ENCODE results near the gene ARID1B.

DNA sequence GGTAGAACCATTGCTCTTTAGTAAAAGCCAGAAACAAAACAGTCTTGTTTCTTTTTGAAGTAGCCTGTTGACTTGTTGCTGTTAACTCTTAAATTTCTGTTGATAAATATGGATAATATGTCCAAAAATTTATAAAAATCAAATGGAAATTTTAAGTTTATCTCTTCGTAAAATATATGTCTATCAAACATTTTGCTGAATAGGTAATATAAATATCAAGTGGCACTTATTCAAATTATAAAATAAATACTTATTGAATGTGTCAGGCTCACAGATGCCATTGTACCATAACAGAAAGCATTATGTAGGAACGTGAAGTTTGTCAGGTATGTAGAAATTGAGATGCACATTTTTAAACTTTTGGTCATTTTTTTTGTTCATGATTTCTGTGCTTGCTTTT is 216.5 kb downstream of the ARID1B start:
- TF ChIP-seq, protein P1, sequence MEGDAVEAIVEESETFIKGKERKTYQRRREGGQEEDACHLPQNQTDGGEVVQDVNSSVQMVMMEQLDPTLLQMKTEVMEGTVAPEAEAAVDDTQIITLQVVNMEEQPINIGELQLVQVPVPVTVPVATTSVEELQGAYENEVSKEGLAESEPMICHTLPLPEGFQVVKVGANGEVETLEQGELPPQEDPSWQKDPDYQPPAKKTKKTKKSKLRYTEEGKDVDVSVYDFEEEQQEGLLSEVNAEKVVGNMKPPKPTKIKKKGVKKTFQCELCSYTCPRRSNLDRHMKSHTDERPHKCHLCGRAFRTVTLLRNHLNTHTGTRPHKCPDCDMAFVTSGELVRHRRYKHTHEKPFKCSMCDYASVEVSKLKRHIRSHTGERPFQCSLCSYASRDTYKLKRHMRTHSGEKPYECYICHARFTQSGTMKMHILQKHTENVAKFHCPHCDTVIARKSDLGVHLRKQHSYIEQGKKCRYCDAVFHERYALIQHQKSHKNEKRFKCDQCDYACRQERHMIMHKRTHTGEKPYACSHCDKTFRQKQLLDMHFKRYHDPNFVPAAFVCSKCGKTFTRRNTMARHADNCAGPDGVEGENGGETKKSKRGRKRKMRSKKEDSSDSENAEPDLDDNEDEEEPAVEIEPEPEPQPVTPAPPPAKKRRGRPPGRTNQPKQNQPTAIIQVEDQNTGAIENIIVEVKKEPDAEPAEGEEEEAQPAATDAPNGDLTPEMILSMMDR (IDR thresholded peaks at IDR 0.05): no peak
- TF ChIP-seq POLR2A (IDR thresholded peaks at IDR 0.05): no peak

All from prostate gland (tissue), 2 donors.